ENCODE measurements around the gene KDM5A.

DNA sequence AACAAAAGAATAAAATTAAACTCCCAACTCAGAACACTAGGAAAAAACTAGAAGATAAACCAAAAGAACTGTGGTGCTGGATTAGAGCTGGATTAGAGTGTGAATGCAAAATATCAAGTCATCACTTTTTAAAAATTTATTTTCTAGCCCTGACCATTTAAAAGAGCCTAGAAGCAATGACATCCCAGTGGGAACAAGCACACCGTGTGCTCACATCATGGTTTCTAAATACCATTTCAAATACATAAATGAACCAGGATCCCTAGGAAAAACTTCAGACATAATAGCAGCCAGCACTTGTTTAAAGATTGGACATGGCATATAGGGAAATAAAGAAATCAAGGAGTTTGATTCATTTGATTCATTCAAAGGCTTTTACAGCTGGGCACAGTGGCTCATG, 30.0 kb downstream of the KDM5A start:
- TF ChIP-seq, protein P1, sequence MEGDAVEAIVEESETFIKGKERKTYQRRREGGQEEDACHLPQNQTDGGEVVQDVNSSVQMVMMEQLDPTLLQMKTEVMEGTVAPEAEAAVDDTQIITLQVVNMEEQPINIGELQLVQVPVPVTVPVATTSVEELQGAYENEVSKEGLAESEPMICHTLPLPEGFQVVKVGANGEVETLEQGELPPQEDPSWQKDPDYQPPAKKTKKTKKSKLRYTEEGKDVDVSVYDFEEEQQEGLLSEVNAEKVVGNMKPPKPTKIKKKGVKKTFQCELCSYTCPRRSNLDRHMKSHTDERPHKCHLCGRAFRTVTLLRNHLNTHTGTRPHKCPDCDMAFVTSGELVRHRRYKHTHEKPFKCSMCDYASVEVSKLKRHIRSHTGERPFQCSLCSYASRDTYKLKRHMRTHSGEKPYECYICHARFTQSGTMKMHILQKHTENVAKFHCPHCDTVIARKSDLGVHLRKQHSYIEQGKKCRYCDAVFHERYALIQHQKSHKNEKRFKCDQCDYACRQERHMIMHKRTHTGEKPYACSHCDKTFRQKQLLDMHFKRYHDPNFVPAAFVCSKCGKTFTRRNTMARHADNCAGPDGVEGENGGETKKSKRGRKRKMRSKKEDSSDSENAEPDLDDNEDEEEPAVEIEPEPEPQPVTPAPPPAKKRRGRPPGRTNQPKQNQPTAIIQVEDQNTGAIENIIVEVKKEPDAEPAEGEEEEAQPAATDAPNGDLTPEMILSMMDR (IDR thresholded peaks at IDR 0.05 in 8 of 11, conservative IDR thresholded peaks at IDR 0.05 in 3 of 11), result no peak
- TF ChIP-seq POLR2AphosphoS5 (IDR thresholded peaks at IDR 0.05) (no peak), POLR2A (IDR thresholded peaks at IDR 0.05) (no peak)

Data from spleen (tissue), 7 donors.